ENCODE measurements around the gene RPL10.

GRCh38 chrX:154367474-154368308 lies 30.5 kb upstream of the RPL10 start:
- no peak for TF ChIP-seq CTCF (IDR thresholded peaks at IDR 0.05)
- no peak for TF ChIP-seq POLR2A (IDR thresholded peaks at IDR 0.05)
